OCI-LY3 (cell line): Measurements from ENCODE around the gene SYPL1.

Experiments
- CTCF ChIP-seq: fragments of 200-600, 300-600 bp; sonication (generic); IDR thresholded peaks from 2 replicates; pipeline ENCODE4 v1.5.1; 2014; ENCODE audit warnings: antibody characterized with exemption, low read length, low read depth
- EZH2phosphoT487 ChIP-seq: fragments of 200-600 bp; shearing (Covaris generic); IDR thresholded peaks from 2 replicates; pipeline ENCODE4 v1.6.1; 2018; ENCODE audit warnings: antibody characterized with exemption, mixed run types, low read depth

- TF ChIP-seq CTCF (no peak), EZH2phosphoT487 (no peak)
Observed at GRCh38 chr7:106117786-106118544, 5.9 kb upstream of the SYPL1 start.
